Neuronal stem cell (in vitro differentiated cells): ENCODE measurements around the gene THADA.

Experiments
- DNase-seq: peaks from one replicate; pipeline ENCODE4 v3.0.0-alpha.2; 2013; ENCODE audit warnings: low spot score
- H2AFZ ChIP-seq: one replicate; pipeline ENCODE4 v1.6.1; 2013; ENCODE audit warnings: mild to moderate bottlenecking, low read length, inconsistent platforms
- H2AK5ac ChIP-seq: 2 replicates; pipeline ENCODE4 v1.6.1; 2013; ENCODE audit warnings: low read depth, mild to moderate bottlenecking, inconsistent platforms, low read length, moderate library complexity, mixed read lengths
- H2BK120ac ChIP-seq: 2 replicates; pipeline ENCODE4 v1.6.1; 2013; ENCODE audit warnings: low read depth, mild to moderate bottlenecking, inconsistent platforms, low read length, moderate library complexity, mixed read lengths
- H2BK12ac ChIP-seq: one replicate; pipeline ENCODE4 v1.6.1; 2013; ENCODE audit warnings: low read length, inconsistent platforms
- H2BK15ac ChIP-seq: 2 replicates; pipeline ENCODE4 v1.6.1; 2013; ENCODE audit warnings: mild to moderate bottlenecking, low read length, inconsistent platforms, mixed read lengths
- H2BK5ac ChIP-seq: one replicate; pipeline ENCODE4 v1.6.1; 2013; ENCODE audit warnings: inconsistent platforms, mild to moderate bottlenecking, low read length, moderate library complexity
- H3K14ac ChIP-seq: one replicate; pipeline ENCODE4 v1.6.1; 2013; ENCODE audit warnings: low read length, inconsistent platforms
- H3K18ac ChIP-seq: 2 replicates; pipeline ENCODE4 v1.6.1; 2013; ENCODE audit warnings: low read length, inconsistent platforms
- H3K23ac ChIP-seq: 2 replicates; pipeline ENCODE4 v1.6.1; 2013; ENCODE audit warnings: low read depth, mild to moderate bottlenecking, mixed read lengths, low read length, inconsistent platforms; ENCODE audit not compliant: poor library complexity
- H3K27ac ChIP-seq: replicated peaks from 3 replicates; pipeline ENCODE4 v1.5.1; 2013; ENCODE audit warnings: low read length, inconsistent platforms
- H3K27me3 ChIP-seq, 3 experiments: 2 replicates each; pipeline ENCODE4 v1.6.1; 2013; ENCODE audit warnings: low read length in 3 of 3, mild to moderate bottlenecking in 2 of 3, inconsistent platforms in 1 of 3, low read depth in 1 of 3, mixed read lengths in 1 of 3, moderate library complexity in 1 of 3; ENCODE audit not compliant: control insufficient read depth in 3 of 3, insufficient read depth in 3 of 3
- H3K36me3 ChIP-seq, 2 donors: replicated peaks in 1 of 2; 2 replicates each; pipeline ENCODE4 v1.6.1; 2013; ENCODE audit warnings: low read length in 2 of 2; ENCODE audit not compliant: control insufficient read depth in 2 of 2, insufficient read depth in 2 of 2
- H3K4ac ChIP-seq: 2 replicates; pipeline ENCODE4 v1.6.1; 2013; ENCODE audit warnings: inconsistent platforms, mild to moderate bottlenecking, low read length, moderate library complexity
- H3K4me1 ChIP-seq, 2 donors: 1 replicate in 1 of 2; 2 replicates in 1 of 2; pipeline ENCODE4 v1.6.1; 2013; ENCODE audit warnings: low read length in 2 of 2, low read depth in 1 of 2; ENCODE audit not compliant: control insufficient read depth in 2 of 2, insufficient read depth in 1 of 2
- H3K4me2 ChIP-seq: one replicate; pipeline ENCODE4 v1.6.1; 2013; ENCODE audit warnings: mild to moderate bottlenecking, low read length, inconsistent platforms; ENCODE audit not compliant: insufficient read depth, poor library complexity, severe bottlenecking
- H3K4me3 ChIP-seq, 2 donors: 2 replicates each; pipeline ENCODE4 v1.5.1; 2013; ENCODE audit warnings: low read length in 2 of 2, mild to moderate bottlenecking in 2 of 2, inconsistent platforms in 1 of 2, moderate library complexity in 1 of 2
- H3K79me1 ChIP-seq: one replicate; pipeline ENCODE4 v1.6.1; 2013; ENCODE audit warnings: low read depth, mild to moderate bottlenecking, inconsistent platforms, low read length, moderate library complexity
- H3K9ac ChIP-seq: one replicate; pipeline ENCODE4 v1.6.1; 2013; ENCODE audit warnings: mild to moderate bottlenecking, low read depth, low read length, inconsistent platforms; ENCODE audit not compliant: poor library complexity
- H3K9me3 ChIP-seq, 2 donors: replicated peaks in 1 of 2; 2 replicates each; pipeline versions ENCODE3 to v1.6.1; 2013; ENCODE audit warnings: low read length in 2 of 2, mild to moderate bottlenecking in 2 of 2, inconsistent platforms in 1 of 2, low read depth in 1 of 2, mixed read lengths in 1 of 2, moderate library complexity in 1 of 2; ENCODE audit not compliant: control insufficient read depth in 2 of 2, insufficient read depth in 1 of 2
- H4K8ac ChIP-seq: one replicate; pipeline ENCODE4 v1.6.1; 2013; ENCODE audit warnings: low read depth, mild to moderate bottlenecking, inconsistent platforms, low read length, moderate library complexity
- H4K91ac ChIP-seq: one replicate; pipeline ENCODE4 v1.6.1; 2013; ENCODE audit warnings: low read length, low read depth, mild to moderate bottlenecking, inconsistent platforms; ENCODE audit not compliant: poor library complexity
- WGBS, 2 donors: extraction: QIAGEN DNeasy Blood & Tissue Kit; methylation state at CpG; one replicate each; pipeline ENCODE4 v1.1.7; 2013; ENCODE audit warnings: missing lambda C conversion rate in 2 of 2, mixed read lengths in 1 of 2; ENCODE audit not compliant: insufficient read length in 2 of 2, insufficient replicate concordance in 1 of 2; ENCODE audit errors: extremely low coverage in 2 of 2; 5-methylcytosine and 5-hydroxymethylcytosine counted together

Gene THADA

DNA sequence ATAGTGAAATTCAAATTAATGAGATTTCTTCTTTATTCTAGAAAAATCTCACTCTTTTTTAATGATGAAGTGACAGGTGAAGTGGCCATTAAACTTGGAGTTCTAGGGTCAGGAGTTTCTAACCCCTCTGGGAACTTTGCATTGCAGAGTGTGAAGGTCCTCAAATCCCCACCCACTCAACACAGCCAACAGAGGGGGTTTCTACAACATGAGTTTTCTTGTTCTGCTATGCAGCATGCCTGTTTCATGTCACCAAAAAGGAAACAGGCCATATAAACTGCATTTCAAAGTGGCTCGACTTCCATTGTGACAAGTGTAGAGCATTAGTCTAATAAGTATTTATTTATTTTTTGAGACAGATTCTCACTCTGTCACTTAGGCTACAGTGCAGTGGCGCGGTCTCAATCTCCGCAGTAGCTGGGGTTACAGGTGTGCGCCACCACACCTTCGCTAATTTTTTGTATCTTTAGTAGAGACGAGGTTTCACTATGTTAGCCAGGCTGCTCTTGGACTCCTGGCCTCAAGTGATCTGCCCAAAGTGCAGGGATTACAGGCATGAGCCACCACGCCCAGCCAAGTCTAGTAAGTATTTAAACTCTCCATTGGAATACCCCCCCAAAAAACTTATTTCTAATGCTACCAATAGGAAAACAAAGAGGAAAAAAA lies 223.3 kb downstream of the THADA start:
- H2AFZ ChIP-seq, result no peak overlapping the region
- H3K23ac ChIP-seq, result no peak overlapping the region
- no peak overlapping the region for H2BK5ac ChIP-seq
- H3K27ac ChIP-seq, result no peak overlapping the region
- DNase-seq, result no peak
- H3K27me3 ChIP-seq, result no peaks in the 10 kb centered on the region
- no peak overlapping the region for H2BK120ac ChIP-seq
- no peak overlapping the region for H3K14ac ChIP-seq
- no peak overlapping the region for H2BK12ac ChIP-seq
- H3K9ac ChIP-seq, result no peak overlapping the region
- H3K4ac ChIP-seq, result no peak overlapping the region
- no CpG with 5 or more reads among the region's 8 CpGs for WGBS, 2 donors
- H3K4me3 ChIP-seq, result no peak overlapping the region
- H3K9me3 ChIP-seq, result no peaks in the 10 kb centered on the region
- H2BK15ac ChIP-seq, result no peak overlapping the region
- H3K18ac ChIP-seq, result no peak overlapping the region
- no peak overlapping the region for H2AK5ac ChIP-seq
- H3K36me3 ChIP-seq, result no peaks in the 10 kb centered on the region
- no peak overlapping the region for H3K4me2 ChIP-seq
- no peak overlapping the region for H4K91ac ChIP-seq
- no peaks in the 10 kb centered on the region for H3K79me1 ChIP-seq
- peaks cover 10 to 22% of the 10 kb centered on the region in 2 donors for H3K4me1 ChIP-seq
- no peak overlapping the region for H4K8ac ChIP-seq

DNA sequence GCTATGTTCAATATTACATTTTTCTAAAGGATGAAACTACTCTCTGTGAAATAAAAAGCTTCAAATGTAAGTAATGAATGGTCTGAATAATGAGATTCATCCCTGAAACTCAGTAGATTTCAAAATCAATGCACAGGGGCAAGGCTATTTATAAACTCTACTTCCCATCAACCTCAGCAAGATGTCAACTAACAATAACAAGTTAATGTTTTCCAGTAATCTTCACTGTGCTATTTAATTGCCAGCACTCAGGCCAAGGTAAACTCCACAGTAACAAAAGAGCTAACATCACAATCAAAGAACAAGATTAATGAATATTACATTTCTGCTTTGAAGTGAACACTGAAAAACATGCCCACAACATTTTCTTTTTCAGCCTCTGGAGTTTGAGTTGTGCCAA lies 225.1 kb downstream of the THADA start:
- H3K27ac ChIP-seq, result no peak overlapping the region

GRCh38 chr2:43370146-43370545 lies 225.7 kb downstream of the THADA start:
- Histone ChIP-seq H4K91ac (no peak overlapping the region), H2AFZ (no peak overlapping the region), H3K4ac (no peak overlapping the region), H4K8ac (no peak overlapping the region), H2BK5ac (no peak overlapping the region), H3K36me3 (no peaks in the 10 kb centered on the region), H3K14ac (no peak overlapping the region), H2BK12ac (no peak overlapping the region), H3K4me3 (no peak overlapping the region), H3K9me3 (no peaks in the 10 kb centered on the region), H3K27me3 (no peaks in the 10 kb centered on the region), H3K4me1 (peaks cover 10 to 22% of the 10 kb centered on the region in 2 donors), H3K27ac (peak overlapping the region; percentile 70), H3K79me1 (no peaks in the 10 kb centered on the region), H3K9ac (no peak overlapping the region), H3K4me2 (no peak overlapping the region), H2AK5ac (no peak overlapping the region), H3K23ac (no peak overlapping the region), H2BK15ac (no peak overlapping the region), H2BK120ac (no peak overlapping the region), H3K18ac (no peak overlapping the region)
- no CpG with 5 or more reads among the region's 4 CpGs for WGBS, 2 donors
- DNase-seq, result no peak

More for the DNA sequence above, 225.1 kb downstream of the THADA start:
- no peak overlapping the region for H2BK5ac ChIP-seq
- no peak for DNase-seq
- no peak overlapping the region for H2BK120ac ChIP-seq
- no peak overlapping the region for H2AFZ ChIP-seq
- H2BK12ac ChIP-seq, result no peak overlapping the region
- H3K14ac ChIP-seq, result no peak overlapping the region
- no peaks in the 10 kb centered on the region for H3K27me3 ChIP-seq
- no peaks in the 10 kb centered on the region for H3K9me3 ChIP-seq
- H3K4me2 ChIP-seq, result no peak overlapping the region
- no peak overlapping the region for H3K4me3 ChIP-seq
- peaks cover 10 to 22% of the 10 kb centered on the region in 2 donors for H3K4me1 ChIP-seq
- no peaks in the 10 kb centered on the region for H3K79me1 ChIP-seq
- no peak overlapping the region for H3K23ac ChIP-seq
- no peak overlapping the region for H3K18ac ChIP-seq
- no peaks in the 10 kb centered on the region for H3K36me3 ChIP-seq
- no peak overlapping the region for H3K4ac ChIP-seq
- H2BK15ac ChIP-seq, result no peak overlapping the region
- H4K91ac ChIP-seq, result no peak overlapping the region
- no peak overlapping the region for H3K9ac ChIP-seq
- H4K8ac ChIP-seq, result no peak overlapping the region
- H2AK5ac ChIP-seq, result no peak overlapping the region

DNA sequence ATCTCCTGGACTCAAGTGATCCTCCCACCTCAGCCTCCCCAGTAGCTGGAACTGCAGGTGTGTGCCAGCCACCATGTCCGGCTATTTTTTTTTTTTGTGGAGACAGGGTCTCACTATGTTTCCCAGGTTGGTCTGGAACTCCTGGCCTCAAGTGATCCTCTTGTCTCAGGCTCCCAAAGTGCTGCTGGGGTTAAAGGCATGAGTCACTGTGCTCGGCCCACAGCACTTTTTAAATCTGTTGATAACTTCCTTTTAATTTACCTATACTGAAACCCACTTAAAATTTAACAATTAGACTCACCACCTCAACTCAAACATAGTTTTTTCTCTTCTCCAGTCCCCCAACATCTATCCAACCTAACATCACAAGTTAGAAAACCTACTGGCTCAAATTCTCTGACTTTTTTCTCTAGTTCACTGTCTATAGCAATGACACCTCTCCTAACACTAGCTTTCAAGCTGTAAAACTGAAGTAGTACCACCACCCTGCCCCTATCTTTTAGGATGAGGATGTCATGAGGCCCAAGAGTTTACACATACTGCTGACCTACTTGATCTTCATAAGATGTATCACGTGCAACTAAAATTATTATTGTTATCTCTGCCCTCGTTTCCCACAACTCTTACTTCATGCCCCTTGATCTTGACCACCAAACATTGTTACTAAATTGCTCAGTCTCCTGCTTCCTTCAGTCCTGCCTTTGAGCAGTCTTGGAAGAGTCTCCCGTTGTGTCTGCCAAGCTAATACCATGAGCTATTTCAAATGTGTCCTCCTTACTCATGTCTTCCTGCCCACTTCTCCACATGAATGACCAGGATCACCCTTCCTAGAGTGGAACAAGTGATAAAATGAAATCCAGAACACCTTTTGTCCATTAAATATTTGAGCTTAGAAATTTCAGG lies 227.1 kb downstream of the THADA start:
- no peak overlapping the region for H2AFZ ChIP-seq
- no peak overlapping the region for H4K8ac ChIP-seq
- DNase-seq, result no peak
- H3K36me3 ChIP-seq, result no peaks in the 10 kb centered on the region
- H3K14ac ChIP-seq, result no peak overlapping the region
- no peaks in the 10 kb centered on the region for H3K9me3 ChIP-seq
- no peak overlapping the region for H2BK12ac ChIP-seq
- no peak overlapping the region for H2BK15ac ChIP-seq
- H3K23ac ChIP-seq, result no peak overlapping the region
- no peaks in the 10 kb centered on the region for H3K79me1 ChIP-seq
- no CpG with 5 or more reads among the region's 5 CpGs for WGBS, 2 donors
- no peak overlapping the region for H3K4ac ChIP-seq
- H3K18ac ChIP-seq, result no peak overlapping the region
- H2AK5ac ChIP-seq, result no peak overlapping the region
- H3K4me3 ChIP-seq, result no peak overlapping the region
- no peaks in the 10 kb centered on the region for H3K27me3 ChIP-seq
- H2BK5ac ChIP-seq, result no peak overlapping the region
- H3K9ac ChIP-seq, result no peak overlapping the region
- no peak overlapping the region for H3K4me2 ChIP-seq
- no peak overlapping the region for H4K91ac ChIP-seq
- H2BK120ac ChIP-seq, result no peak overlapping the region
- peaks cover 10 to 22% of the 10 kb centered on the region in 2 donors for H3K4me1 ChIP-seq
- no peak overlapping the region for H3K27ac ChIP-seq
